ENCODE data around the gene HOXB3.

GRCh38 chr17:48611213-48611612 is 21.2 kb upstream of the HOXB3 start:
- TF ChIP-seq CTCF (IDR thresholded peaks at IDR 0.05) (no peak), EP300 (IDR thresholded peaks at IDR 0.05; ENCODE audit: borderline replicate concordance in 1 of 2, low read depth in 1 of 2, low read length in 1 of 2) (no peak), EZH2phosphoT487 (IDR thresholded peaks at IDR 0.05; ENCODE audit: borderline replicate concordance, low read depth) (no peak), USF2 (IDR thresholded peaks at IDR 0.05; ENCODE audit: borderline replicate concordance, low read depth, low read length) (no peak), POLR2AphosphoS5 (IDR thresholded peaks at IDR 0.05; ENCODE audit: low read depth, low read length) (no peak), RAD21 (IDR thresholded peaks at IDR 0.05; ENCODE audit: low read length) (no peak), FOXM1 (IDR thresholded peaks at IDR 0.05; ENCODE audit: low read depth) (no peak), SIN3A (IDR thresholded peaks at IDR 0.05; ENCODE audit: borderline replicate concordance, low read depth, low read length) (no peak)
